GM18508 (cell line): Measurements from ENCODE around the gene PDE3A.
"Not testable (repeated sequence)": the region's sequence is repeated elsewhere in the genome, so short reads cannot be mapped to it uniquely, and the experiment has no call there.

ENCODE experiments used
- ATAC-seq: cut with Tn5 transposase; IDR thresholded peaks from one replicate; pipeline ENCODE4 v1.9.1; 2021; ENCODE audit warnings: moderate number of reproducible peaks; ENCODE audit not compliant: insufficient read depth, unreplicated experiment

PDE3A gene

DNA sequence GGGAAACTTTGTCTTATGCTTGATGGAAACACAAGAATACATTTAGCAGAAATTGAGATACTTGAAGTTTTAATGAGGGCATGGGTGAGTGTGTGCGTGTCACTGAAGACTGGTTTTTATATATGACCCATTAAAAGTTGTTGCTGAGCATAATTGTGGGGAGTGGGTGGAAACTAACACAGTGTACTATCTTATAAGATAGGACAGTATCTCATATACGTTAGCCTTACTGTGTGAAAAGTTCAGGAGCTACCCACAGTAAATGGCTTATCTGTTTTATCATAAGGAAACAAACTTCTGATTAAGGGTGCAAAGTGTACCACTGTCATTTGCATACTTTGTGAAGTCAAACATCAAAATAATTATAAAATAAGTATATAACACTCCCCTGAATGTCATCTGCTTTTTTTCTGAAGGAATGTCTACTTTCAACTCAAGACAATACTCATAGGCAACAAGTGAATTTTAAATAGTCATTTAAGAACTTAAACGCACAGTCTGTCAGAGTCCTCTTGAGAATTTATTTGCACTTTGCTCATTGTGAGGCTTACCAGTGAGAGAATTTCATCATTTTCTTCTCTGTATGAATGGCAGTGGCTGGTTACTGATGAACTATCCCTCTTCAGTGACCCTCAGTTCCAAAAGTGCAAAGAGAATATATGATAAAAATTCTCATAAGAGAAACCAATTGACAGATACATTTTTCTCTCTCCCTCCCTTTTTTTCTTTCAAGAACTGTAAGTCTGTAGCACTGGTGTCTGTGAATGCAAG, 4.2 kb downstream of the PDE3A start:
- ATAC-seq: no peak

DNA sequence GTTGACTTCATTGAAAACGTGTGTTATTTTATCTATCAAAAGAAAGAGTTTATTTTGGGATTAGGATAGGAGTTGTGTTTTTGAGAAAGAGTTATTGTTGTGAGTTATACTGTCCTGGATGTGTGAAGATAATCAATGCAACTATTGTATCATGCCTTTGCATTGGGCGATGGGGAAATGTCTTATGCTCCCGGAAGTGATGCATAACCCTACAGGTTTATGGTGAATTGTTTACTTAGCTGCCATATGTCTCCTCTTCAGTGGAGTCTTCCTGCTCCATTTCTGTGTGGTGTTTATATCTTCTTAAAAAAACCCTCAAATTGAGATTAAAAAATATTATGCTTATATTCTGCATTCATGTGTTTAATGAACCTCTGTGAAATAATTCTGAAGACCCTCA, 6.5 kb downstream of the PDE3A start:
- ATAC-seq: no peak

DNA sequence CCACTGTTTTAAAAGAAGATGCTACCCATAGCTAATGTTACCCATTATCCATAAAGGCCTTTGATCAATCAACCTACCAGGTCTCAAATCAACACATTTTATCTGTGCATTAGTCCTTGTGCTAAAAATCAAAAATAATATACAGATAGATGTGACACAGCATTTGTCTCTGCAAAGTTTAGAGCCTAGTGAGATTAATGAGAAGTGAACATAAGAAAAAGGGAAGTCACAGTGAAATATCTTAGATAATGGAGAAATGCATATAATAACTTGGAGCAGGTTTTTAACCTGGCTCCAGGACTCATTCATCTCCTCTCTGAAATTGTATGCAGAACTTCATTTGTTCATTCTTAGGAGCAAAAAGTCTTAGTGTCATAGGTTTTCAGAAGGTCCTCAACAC, 7.2 kb downstream of the PDE3A start:
- ATAC-seq: no peak

DNA sequence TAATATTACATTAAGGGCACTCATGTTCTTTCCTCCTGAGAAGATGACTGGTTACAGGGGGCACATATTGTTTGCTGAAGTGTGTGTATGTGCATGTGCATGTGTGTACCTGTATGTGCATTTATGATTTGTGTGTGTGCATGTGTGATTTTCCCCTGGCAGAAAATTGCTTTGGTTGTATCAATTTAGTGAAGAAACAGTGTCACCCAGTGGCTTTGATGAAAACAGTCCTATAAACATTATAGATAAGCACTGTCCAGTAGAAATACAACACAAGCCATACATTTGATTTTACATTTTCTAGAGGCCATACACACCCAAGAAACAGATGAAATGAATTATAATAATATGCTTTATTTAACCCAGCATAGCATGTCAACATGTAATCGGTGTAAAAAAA, 8.6 kb downstream of the PDE3A start:
- no peak for ATAC-seq

DNA sequence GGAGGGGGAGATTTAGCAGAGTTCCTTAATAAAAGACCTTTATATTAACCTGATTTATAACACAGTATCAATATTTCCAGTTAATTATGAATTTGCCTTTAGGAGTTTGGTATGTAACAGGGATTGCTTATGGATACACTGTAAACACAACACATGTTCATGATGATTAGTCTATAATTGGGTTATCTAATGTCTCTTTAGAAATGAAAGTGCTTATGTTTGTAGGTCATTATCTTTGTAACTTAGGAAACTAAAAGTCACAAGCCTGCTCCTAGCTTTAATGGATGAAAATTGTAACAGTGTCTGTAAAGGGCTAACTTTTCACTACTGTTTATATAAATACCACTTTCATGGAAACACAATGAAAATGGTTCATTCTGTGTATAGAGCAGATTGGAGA, 9.4 kb downstream of the PDE3A start:
- ATAC-seq: no peak

DNA sequence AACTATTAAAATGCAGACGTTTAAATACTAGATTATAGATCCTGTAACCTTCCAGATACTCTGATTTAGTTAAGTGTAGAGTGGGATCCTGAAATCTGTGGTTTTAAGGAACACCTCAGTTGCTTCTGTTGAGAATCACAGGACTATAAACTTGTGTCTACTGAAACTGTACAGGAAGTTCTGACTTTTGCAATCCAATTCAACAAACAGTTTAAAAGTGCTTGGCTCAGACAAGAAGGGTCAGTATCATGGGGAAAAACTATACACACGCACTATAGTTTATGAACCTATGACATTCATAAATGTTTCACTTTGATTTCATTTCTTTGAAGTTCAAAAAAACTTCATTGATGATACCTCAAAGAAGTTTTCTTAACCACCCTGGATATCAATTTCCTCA, 13.8 kb downstream of the PDE3A start:
- ATAC-seq: no peak

DNA sequence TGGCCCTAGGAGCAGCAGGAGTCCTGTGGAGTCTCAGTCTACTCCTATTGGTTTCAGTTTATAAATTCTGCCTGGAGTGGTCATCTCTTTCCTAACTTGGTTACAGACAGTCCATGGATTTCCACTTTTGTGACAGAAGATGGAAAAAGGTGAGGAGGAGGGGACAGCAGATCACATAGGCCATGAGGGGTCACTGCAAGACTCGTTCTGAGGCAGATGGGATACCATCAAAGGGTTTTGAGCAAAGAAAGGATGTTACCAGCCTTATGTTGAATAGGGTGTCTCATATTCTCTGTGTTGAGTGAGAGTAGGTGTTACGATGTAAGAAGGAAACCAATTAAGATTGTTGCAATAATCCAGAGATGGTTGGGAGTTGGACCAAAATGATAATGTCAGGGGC, 15.3 kb downstream of the PDE3A start:
- no peak for ATAC-seq

DNA sequence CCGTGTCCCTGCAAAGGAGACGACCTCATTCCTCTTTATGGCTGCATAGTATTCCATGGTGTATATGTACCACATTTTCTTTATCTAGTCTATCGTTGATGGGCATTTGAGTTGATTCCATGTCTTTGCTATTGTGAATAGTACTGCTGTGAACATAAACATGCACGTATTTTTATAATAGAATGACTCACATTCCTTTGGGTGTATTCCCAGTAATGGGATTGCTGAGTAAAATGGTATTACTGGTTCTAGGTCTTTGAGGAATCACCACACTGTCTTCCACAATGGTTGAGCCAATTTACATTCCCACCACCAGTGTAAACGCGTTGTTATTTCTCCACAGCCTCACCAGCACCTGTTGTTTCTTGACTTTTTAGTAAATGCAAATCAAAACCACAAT, 16.5 kb downstream of the PDE3A start:
- ATAC-seq: not testable (repeated sequence)

DNA sequence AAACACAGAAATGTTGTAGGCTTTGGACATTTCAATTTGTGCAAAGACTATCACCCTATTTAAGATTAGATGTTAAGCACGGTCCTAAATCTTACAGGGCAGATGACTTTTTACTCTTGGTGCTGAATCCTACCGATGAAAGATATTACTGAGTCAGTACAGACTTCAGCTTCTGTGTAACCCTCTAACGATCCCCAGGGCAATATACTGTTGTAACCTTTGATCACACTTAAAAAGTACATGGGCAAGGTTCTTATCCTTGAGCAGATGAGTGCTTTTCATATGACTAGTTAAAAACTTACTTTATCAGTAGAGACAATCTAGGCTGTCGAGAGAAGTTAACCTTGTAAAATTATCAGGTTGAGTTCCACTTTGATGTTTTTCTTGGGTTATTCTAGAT, 22.5 kb downstream of the PDE3A start:
- no peak for ATAC-seq

DNA sequence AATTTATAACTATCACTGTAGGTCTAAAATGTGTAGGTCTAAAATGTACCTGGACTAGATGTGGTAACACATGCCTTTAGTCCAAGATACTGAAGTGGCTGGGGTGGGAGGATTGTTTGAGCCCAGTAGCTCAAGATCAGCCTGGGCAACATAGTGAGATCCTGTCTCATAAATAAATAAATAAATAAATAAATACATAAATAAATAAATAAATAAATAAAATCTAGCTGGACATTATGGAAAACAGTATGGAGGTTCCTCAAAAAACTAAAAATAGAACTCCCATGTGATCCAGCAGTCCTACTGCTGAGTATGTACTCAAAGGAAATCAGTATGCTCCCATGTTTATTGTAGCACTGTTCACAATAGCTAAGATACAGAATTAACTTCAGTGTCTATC, 24.0 kb downstream of the PDE3A start:
- ATAC-seq: no peak

DNA sequence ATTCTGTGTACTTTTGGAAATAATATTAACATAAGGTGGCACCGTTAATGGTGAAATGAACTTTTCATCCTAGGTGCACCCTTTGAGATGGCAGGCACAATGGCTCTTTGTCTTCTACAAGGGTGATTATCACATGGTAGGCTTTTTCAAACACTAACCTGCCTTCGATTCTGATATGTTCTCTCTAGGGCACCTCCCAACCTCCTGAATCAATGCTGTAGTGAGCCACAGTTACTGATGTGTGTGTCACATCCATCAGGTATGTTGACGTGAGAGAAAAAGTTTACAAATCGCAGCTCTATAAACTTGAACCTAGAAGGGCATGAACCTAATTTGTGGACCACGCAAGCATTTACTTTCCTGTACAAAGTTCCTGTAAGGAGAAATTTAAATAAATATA, 25.4 kb downstream of the PDE3A start:
- no peak for ATAC-seq

DNA sequence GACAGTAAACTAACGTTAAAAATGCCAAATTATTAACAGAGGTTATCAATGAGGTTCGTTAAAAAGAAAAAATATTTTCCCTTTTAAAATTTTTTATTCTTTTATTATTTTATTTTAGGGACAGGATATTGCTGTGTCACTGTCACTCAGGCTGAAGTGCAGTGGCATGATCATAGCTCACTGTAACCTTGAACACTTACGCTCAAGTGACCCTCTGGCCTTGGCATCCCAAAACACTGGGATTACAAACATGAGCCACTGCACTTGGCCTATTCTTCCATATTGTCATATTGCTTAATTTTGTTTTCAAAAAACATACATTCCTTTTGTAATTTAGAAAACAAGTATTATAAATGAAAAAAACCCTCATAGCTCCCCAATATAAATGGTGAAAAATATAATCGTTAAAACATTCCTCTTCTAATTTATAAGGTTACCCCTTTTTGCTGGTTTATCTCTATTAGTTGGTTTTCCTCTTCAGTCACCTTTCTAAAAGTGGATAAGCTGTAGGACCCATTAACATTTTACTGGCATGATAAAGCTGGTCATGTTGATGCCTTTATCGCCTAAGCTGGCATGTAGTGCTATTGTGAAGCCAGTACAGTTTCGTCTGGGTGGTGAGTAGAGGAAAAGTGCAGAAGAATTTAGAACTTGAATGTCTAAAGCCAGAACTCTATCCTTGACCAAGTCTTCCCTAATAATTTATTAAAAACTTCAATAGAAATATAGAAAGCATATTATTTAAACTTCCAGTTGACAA, 27.6 kb downstream of the PDE3A start:
- no peak for ATAC-seq

DNA sequence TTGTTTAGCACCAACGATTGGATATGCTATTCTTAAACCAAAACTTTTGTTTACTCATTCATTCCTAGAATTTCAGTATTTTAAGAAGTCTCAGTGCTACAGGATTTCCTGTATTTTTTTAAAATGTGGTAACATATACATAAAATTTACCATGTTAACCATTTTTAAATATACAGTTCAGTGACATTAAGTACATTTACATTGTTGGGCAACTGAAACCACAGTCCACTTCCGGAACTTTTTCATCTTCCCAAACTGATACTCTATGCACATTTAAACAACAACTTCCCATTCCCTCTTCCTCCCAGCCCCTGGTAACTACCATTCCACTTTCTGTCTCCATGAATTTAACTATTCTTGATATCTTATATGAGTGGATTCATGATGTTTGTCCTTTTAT, 30.3 kb downstream of the PDE3A start:
- no peak for ATAC-seq

DNA sequence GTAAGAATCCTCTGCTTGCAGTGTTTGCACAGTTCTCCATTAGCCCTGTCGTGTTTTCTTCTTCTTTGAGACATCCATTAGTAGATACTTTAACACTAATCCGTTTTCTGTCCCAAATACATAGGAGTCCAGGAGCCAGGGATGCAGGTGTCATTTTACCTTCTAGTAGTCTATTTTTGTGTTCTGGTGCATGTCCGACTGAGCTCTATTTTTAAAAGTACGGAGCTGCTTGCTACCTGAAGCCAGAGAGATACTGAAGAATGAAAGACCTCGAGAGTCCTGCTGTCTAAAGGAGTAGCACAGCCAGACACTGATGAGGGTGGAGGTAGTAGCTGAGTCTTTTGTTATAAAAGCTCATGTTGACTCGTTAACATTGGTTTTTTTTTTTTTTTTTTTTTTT, 31.7 kb downstream of the PDE3A start:
- no peak for ATAC-seq

DNA sequence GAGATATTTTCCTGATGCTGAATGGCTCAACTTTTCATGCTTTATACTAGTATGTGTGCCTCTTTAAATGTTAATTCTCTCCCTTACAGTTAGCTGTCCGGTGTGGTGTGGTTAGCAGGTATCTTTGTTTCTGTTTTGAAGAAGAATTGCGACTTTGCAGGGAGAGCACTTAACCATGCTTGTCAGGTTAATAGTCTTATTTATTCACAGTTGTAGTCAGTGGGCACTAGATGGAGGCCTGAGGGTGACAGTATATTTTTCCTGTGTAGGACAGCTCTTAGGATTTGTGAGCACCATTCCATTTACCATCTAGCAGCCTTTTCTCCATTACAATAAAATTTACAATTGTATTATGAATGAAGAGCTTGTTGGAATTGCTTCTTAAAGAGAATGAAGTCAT, 34.9 kb downstream of the PDE3A start:
- ATAC-seq: no peak

DNA sequence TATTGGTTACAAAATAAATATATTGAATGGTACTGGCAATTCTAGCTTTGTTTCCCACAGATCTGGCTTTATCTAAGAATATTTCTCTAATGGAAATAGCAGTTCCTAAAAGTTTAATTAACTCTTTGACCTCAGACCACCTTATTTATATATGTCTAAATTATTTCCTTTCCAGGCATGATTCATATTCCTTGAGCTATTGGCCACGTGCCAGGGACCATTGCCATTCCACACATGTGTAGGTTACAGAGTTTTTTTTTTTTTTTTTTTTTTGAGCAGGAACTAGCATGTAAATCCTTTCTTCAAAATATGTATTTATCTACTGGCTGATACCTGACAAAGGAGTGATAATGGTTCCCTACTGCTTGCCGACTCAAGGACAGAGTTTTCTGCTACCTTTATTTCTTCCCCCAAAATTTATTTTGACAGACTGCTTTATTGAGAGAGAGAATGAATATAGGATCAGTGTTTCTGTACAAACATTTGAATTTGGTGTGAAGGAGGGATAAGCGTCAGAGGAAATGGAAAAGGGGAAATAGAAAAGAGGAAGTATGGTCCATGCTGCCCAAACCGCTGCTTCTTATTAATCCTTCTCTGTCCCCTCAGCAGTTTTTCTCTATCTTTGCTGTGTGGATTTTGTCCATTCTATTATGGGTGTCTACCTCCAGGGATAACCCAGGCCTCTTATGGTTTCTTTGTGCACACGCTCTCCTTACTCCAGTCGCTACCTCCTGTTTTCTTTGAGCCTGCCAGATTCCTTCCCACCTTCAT, 36.4 kb downstream of the PDE3A start:
- ATAC-seq: no peak

DNA sequence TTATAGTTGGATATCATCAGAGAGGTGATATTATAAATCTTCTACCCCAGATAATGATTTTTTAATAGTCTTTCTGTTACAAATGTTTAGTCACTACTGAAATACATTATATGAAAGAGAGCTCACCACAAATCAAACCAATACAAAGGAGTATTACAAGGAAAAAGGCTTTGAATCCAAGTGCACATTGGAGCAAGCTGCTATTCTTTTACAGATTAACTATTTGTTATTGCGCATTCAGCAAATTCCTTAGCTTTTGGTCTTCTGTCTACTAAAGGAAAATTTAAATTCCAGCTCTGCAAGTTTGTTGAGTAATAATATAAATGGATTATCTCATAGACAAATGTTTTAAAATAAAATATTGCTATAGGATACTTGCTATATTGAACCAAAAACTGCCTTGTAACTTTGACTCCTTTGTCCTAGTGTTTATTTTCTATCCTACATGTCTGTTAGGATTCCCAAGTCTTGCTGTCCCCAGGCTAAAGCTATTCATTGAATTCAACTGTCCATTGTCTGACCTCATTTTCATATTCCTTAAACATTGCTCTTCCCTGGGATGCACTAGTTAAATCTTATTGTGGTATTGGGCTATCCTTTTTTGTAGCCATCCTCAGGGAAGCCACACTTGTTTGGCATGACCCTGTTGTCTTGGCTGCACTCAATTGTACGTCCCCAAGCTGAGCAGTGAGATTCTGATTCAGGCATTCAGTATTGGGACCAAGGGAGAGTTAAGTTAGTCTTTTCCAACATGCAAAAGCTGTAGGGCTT, 41.5 kb downstream of the PDE3A start:
- ATAC-seq: no peak

DNA sequence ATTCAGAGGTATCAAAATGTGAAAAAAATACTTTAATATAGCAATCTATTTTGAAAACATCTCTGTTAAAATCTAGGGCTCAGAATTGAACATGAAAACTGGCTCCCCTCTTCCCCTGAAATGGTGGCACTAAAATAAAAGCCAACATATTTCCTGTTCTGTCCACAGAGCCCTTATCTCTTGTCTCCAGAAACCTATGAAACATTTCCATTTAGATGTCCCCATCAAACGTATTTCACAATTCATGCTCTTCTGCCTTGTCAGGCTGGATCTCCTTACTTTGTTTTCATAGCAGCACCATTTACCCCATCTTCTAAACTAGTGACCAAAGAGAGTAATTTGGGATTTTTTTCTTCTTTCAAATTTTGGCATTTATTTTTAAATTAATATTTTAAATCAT, 42.4 kb downstream of the PDE3A start:
- no peak for ATAC-seq

DNA sequence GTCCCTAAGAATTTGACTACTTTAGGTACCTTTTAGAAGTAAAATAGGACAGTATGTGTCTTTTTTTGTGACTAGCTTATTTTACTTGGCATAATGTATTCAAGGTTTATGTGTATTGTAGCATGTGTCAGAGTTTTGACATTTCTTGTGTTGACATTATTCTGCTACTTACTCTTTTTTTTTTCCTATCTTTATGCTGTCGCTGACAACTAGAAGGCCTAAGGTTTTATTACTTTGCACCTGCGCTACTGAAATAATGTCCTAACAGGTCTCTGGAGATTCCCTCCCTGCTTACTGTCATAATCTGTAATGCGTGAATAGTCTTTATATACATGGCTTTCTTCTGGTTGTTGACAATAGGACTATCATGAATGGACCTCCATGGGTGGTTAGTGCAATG, 43.0 kb downstream of the PDE3A start:
- ATAC-seq: no peak

DNA sequence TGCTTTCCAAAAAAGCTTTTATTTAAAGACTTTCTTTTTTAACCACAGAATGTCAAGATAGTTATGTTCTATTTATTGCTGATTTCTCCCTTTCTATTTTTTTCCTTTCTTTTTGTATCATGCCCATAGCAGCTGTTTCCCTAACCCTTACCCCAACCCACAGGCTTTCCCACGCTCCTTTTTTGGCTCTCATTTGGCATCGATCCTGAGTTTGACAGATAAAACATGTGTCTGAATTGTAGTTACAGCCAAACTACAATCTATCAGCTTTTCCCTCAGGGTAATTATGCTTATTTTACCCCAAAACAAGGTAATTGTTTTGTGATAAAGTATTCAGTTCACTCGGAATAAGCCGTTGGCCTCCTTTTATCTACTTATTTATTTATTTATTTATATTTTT, 46.7 kb downstream of the PDE3A start:
- no peak for ATAC-seq

DNA sequence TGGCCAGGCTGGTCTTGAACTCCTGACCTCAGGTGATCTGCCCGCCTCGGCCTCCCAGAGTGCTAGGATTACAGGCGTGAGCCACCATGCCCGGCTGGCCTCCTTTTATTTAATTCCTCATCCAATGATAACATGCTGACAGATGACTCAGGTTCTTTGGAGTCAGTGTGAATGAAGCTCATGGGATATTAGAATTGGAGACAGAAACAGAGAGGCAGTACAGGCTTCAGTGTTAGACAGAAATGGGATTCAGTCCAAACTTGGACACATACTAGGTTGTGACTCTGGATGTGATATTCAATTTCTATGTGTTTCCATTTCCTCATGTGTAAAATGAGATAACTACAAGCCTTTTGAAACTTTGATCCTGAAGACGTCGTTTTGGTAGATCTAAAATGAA, 47.3 kb downstream of the PDE3A start:
- ATAC-seq: no peak
